ENCODE measurements around the gene SYNJ2.
"Not testable (repeated sequence)": the region's sequence is repeated elsewhere in the genome, so short reads cannot be mapped to it uniquely, and the experiment has no call there.

Gene SYNJ2

GRCh38 chr6:157959451-157960227, 22.0 kb upstream of the SYNJ2 start:
- no peak for DNase-seq

- no peak for DNase-seq
These were observed 20.4 kb upstream of the SYNJ2 start for GRCh38 chr6:157961153-157961831.

GRCh38 chr6:157961832-157962575, 19.7 kb upstream of the SYNJ2 start:
- no peak for DNase-seq

GRCh38 chr6:157962601-157963302, 18.9 kb upstream of the SYNJ2 start:
- peak; percentile 9 for DNase-seq

- DNase-seq: no peak
These were observed 17.6 kb upstream of the SYNJ2 start for GRCh38 chr6:157964100-157964499.

- no peak for DNase-seq
These were observed 16.3 kb upstream of the SYNJ2 start for GRCh38 chr6:157965387-157965786.

GRCh38 chr6:157966589-157966977, 15.1 kb upstream of the SYNJ2 start:
- no peak for DNase-seq

- no peak for DNase-seq
These were observed 14.6 kb upstream of the SYNJ2 start for GRCh38 chr6:157967020-157967419.

- no peak for DNase-seq
These were observed 14.2 kb upstream of the SYNJ2 start for GRCh38 chr6:157967486-157967885.

- DNase-seq: not testable (repeated sequence)
These were observed 9.5 kb upstream of the SYNJ2 start for GRCh38 chr6:157972177-157972576.

GRCh38 chr6:157974341-157974894, 7.2 kb upstream of the SYNJ2 start:
- no peak for DNase-seq

GRCh38 chr6:157974967-157975366, 6.7 kb upstream of the SYNJ2 start:
- no peak for DNase-seq

- DNase-seq: no peak
These were observed 6.2 kb upstream of the SYNJ2 start for GRCh38 chr6:157975456-157975855.

- no peak for DNase-seq
These were observed 5.1 kb upstream of the SYNJ2 start for GRCh38 chr6:157976345-157977175.

- no peak for DNase-seq
These were observed 4.4 kb upstream of the SYNJ2 start for GRCh38 chr6:157977176-157977804.

- no peak for DNase-seq
These were observed 3.5 kb upstream of the SYNJ2 start for GRCh38 chr6:157978021-157978783.

- peak; percentile 33 for DNase-seq
These were observed 1.2 kb upstream of the SYNJ2 start for GRCh38 chr6:157980288-157981131.

GRCh38 chr6:157981132-157981394, 600 bp upstream of the SYNJ2 start:
- no peak for DNase-seq

- peak; percentile 49 for DNase-seq
These were observed 469 bp downstream of the SYNJ2 start for GRCh38 chr6:157982102-157982562.
